Uterus (tissue), 4 donors: ENCODE results near the gene DDX3X. TPM values are rescaled to one million over a fixed set of nuclear protein-coding genes. Genes with fewer than 3 reads are reported as not detected.
"Not testable (repeated sequence)": the region's sequence is repeated elsewhere in the genome, so short reads cannot be mapped to it uniquely, and the experiment has no call there.

Experiments
- DNase-seq, 2 donors: peaks; one replicate each; pipeline ENCODE4 v3.0.0-alpha.2; 2019 to 2020
- H3K27ac ChIP-seq, 2 donors: fragments of 200-600 bp; sonication (generic); 1 replicate in 1 of 2; 2 replicates in 1 of 2; pipeline ENCODE4 v1.5.1; 2016 to 2018
- H3K27me3 ChIP-seq, 2 donors: fragments of 200-600 bp; sonication (generic); one replicate each; pipeline ENCODE4 v1.5.1; 2018 to 2019; ENCODE audit warnings: control low read depth in 1 of 2
- H3K36me3 ChIP-seq, 2 donors: fragments of 200-600 bp; sonication (generic); one replicate each; pipeline ENCODE4 v1.5.1; 2019; ENCODE audit warnings: control low read depth in 1 of 2
- H3K4me1 ChIP-seq, 2 donors: fragments of 200-600 bp; sonication (generic); one replicate each; pipeline ENCODE4 v1.5.1; 2018 to 2019; ENCODE audit warnings: control low read depth in 1 of 2
- H3K4me3 ChIP-seq, 2 donors: fragments of 200-600 bp; sonication (generic); 1 replicate in 1 of 2; 2 replicates in 1 of 2; pipeline ENCODE4 v1.5.1; 2018 to 2019; ENCODE audit warnings: mild to moderate bottlenecking in 1 of 2
- H3K9me3 ChIP-seq, 2 donors: fragments of 200-600 bp; sonication (generic); one replicate each; pipeline ENCODE4 v1.5.1; 2019; ENCODE audit warnings: control low read depth in 1 of 2
- CTCF ChIP-seq, 4 experiments: fragments of 200-600 bp in 2 of 4; fragments of 450-650 bp in 2 of 4; sonication (generic) in 2 of 4; IDR thresholded peaks; one replicate each; pipeline ENCODE4 v1.5.1; 2016 to 2019; ENCODE audit warnings: antibody characterized with exemption in 4 of 4, mild to moderate bottlenecking in 2 of 4, moderate library complexity in 1 of 4
- POLR2A ChIP-seq, 2 donors: fragments of 450-650 bp; IDR thresholded peaks; one replicate each; pipeline ENCODE4 v1.6.1; 2016; ENCODE audit warnings: antibody characterized with exemption in 2 of 2, mild to moderate bottlenecking in 1 of 2, moderate library complexity in 1 of 2
- intact Hi-C: fragments of 100-400 bp; cut with DNase I; formaldehyde crosslinking; loops from one replicate; pipeline ENCODE4 v1.15.1; 2023; ENCODE audit warnings: low total_unique reads
- total RNA-seq, 4 donors: library from RNA; depleted of rRNA in 3 of 4; stranded (reverse); fragments of >200 nt in 3 of 4; gene quantifications; one replicate each; pipeline versions ENCODE4 v1.1.0 to v1.2.4, GENCODE V29; 2014 to 2023
- donor health status: DM: yes; HTN: yes; CAD: no.

Gene DDX3X
- total RNA-seq, 4 donors from 2014 or later, result 124 to 387 (median 268) TPM

GRCh38 chrX:41389311-41389888, 55.4 kb downstream of the DDX3X start:
- Histone ChIP-seq H3K36me3 (no peaks in the 10 kb centered on the region), H3K4me3 (no peak overlapping the region), H3K4me1 (no peaks in the 10 kb centered on the region), H3K27ac (no peak overlapping the region), H3K27me3 (no peaks in the 10 kb centered on the region), H3K9me3 (no peaks in the 10 kb centered on the region)
- TF ChIP-seq POLR2A (IDR thresholded peaks at IDR 0.05) (no peak), CTCF (IDR thresholded peaks at IDR 0.05) (no peak)
- intact Hi-C loops, result no loop called here
- DNase-seq, result no peak

GRCh38 chrX:41390576-41390975, 56.6 kb downstream of the DDX3X start:
- H3K4me1 ChIP-seq, intact Hi-C loops, H3K27me3 ChIP-seq, H3K9me3 ChIP-seq, H3K36me3 ChIP-seq, DNase-seq, H3K27ac ChIP-seq, H3K4me3 ChIP-seq: not testable (repeated sequence)

- Histone ChIP-seq H3K36me3 (no peaks in the 10 kb centered on the region), H3K9me3 (no peaks in the 10 kb centered on the region), H3K27me3 (no peaks in the 10 kb centered on the region), H3K4me1 (no peaks in the 10 kb centered on the region), H3K4me3 (no peak overlapping the region), H3K27ac (no peak overlapping the region)
- no peak for TF ChIP-seq CTCF (IDR thresholded peaks at IDR 0.05)
- no peak for TF ChIP-seq POLR2A (IDR thresholded peaks at IDR 0.05)
- intact Hi-C loops, result no loop called here
- no peak for DNase-seq
Measured at GRCh38 chrX:41391606-41392005, 57.6 kb downstream of the DDX3X start.

GRCh38 chrX:41394293-41394692, 60.3 kb downstream of the DDX3X start:
- intact Hi-C loops, result no loop called here
- H3K4me3 ChIP-seq, result no peak overlapping the region
- no peak overlapping the region for H3K27ac ChIP-seq
- H3K9me3 ChIP-seq, result peaks cover 0 to 8% of the 10 kb centered on the region in 2 donors
- no peaks in the 10 kb centered on the region for H3K36me3 ChIP-seq
- no peaks in the 10 kb centered on the region for H3K4me1 ChIP-seq
- no peak for TF ChIP-seq POLR2A (IDR thresholded peaks at IDR 0.05)
- TF ChIP-seq CTCF (IDR thresholded peaks at IDR 0.05), result no peak
- no peaks in the 10 kb centered on the region for H3K27me3 ChIP-seq
- DNase-seq, result no peak

- intact Hi-C loops, result no loop called here
Measured at GRCh38 chrX:41397219-41397618, 63.3 kb downstream of the DDX3X start.

More at GRCh38 chrX:41397219-41397618, 63.3 kb downstream of the DDX3X start:
- Histone ChIP-seq H3K9me3 (peaks cover 0 to 8% of the 10 kb centered on the region in 2 donors), H3K4me1 (no peaks in the 10 kb centered on the region), H3K27ac (no peak overlapping the region), H3K4me3 (no peak overlapping the region), H3K27me3 (no peaks in the 10 kb centered on the region), H3K36me3 (no peaks in the 10 kb centered on the region)
- no peak for TF ChIP-seq POLR2A (IDR thresholded peaks at IDR 0.05)
- no peak for TF ChIP-seq CTCF (IDR thresholded peaks at IDR 0.05)
- no peak for DNase-seq
